Skin of body (tissue), 2 donors: Measurements from ENCODE around the gene ERC2. TPM values are rescaled to one million over a fixed set of nuclear protein-coding genes. Genes with fewer than 3 reads are reported as not detected.
A peak's percentile ranks its signal among the peaks of the same experiment; 100 is the strongest.

Experiments used
- DNase-seq: peaks from one replicate; lab custom pipeline; 2025; lab: John Stamatoyannopoulos, UW
- total RNA-seq: library from RNA; depleted of rRNA; stranded (reverse); fragments of >200 nt; gene quantifications from one replicate; pipeline ENCODE4 v1.2.3, GENCODE V29; 2014

ERC2 gene
- total RNA-seq, 1 donor from 2014 or later = 2.5 TPM

DNA sequence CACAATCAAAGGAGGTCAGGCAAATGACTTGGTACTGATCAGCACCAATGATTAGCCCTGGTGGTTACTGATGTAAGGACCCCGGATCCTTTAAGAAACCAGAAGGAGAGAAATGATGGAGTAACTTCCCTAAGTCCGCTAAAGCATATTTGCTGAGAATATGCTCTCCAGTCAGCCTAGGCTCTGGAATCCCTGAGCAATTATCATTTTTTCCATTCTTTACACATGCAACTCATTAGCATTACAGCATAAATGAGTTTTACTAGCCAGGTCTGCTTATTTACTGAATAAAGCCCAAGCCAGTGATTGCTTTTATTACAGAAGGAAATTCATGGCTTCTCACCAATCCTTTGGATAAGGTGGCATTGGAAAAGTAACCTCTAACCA lies 842.0 kb downstream of the ERC2 start:
- DNase-seq = peak; percentile 29

DNA sequence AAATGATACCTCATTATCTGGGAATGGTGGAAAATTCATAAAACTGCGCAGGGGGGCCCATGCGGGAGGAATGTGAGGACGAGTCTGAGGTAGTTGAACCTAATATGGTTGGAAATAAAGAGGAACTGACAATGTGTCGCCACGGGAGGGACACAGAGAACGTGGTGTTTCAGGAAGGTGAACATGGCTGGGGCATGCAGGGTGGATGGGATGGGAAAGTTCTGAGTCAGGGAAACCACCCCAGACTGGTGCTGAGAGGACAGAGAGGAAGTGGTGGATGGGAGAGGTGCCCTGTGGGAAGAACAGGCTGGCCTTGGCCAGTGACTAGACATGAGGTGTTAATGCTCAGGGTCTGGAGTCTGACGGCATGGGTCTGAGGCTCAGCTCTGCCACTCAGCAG lies 844.0 kb downstream of the ERC2 start:
- no peak for DNase-seq

DNA sequence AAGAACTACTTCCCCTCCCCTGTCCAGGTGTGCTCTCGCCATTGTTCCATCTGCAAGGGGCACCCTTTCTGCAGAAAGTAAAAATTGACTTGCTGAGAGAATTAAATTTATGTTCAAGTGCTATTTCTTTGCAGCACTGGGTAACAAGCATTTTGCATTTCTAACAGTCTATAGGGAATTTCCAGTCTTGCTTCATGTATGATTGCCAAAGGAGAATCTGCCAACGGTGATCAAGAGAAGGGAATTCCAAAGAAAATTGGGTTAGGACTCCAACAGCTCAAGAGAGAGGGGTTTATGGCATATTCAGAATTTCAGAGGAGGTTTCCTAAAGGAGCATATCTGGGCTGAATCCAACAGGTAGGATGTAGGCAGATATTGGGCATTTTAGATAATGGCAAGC lies 844.5 kb downstream of the ERC2 start:
- no peak for DNase-seq

DNA sequence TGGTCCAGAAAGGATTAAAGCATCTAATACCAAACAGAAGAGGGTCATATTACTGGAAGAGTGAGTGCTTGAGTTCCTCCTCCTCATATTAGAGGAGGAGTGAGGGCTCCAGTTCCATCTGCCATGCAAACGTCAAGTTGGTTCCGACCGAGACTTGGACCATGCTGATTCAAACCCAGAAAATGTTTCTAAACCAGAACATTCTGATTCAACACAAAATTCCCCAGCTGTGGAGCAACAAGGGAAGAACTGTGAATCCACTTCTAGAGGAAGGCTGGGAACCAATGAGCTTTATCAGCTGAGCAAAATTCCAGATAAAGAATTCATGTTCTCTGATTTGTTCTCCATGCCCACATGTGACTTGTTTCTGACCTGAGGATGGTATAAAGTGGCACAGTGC lies 845.5 kb downstream of the ERC2 start:
- DNase-seq = no peak

DNA sequence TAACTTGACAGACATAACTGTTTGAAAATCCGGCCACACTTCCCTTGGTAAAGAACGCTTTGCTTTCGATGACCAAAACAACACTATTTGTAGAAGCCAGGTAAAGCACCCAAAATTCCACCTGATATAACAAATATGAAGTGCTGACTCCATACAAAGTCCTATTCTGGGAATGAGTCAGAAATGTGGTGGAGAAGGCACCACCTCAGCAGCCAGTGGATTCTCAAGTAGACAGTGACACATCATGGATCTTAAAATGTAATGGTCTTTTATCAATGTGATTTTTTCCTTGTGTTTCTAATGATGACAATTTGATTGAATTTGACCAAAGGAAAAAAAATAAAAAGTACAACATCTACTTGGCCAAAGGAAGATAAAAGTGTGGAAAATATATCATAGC lies 846.2 kb downstream of the ERC2 start:
- DNase-seq = no peak

DNA sequence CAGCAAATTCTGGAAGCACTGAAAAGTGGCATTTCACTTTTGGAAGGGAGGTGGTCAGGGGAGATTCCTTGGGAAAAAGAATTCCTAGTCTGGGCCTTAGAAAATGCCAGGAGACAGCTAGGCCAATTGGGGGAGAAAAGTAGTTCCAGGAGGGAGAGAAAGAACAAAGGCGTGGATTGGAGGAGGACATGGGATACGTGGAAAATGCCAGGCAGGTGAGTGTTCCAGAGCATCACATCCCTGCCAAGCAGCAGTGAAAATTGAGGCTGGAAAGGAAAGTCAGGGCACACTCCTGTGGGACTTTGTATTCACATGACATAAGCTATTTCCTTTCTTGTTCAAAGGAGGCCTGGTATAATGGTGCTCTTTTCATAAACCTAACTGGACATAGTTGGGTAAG lies 846.6 kb downstream of the ERC2 start:
- no peak for DNase-seq

DNA sequence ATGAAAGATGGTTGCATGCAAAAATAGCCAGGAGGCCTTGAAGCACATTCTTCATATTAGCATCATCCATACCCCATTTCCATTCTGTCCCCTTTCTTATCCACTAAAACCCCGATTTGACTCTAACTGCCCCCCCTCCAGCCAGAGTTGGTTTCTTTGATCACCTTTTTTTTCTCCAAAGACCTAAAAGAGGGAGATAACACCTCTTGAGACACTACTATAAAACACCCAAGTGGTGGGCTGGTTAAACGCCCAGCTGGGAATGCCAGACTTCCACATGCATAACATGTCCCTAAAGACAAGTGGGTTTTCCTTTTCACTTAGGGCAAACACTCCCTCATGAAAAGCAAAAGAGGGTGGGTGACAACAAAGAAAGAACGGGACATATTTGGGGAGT lies 847.2 kb downstream of the ERC2 start:
- DNase-seq = no peak

DNA sequence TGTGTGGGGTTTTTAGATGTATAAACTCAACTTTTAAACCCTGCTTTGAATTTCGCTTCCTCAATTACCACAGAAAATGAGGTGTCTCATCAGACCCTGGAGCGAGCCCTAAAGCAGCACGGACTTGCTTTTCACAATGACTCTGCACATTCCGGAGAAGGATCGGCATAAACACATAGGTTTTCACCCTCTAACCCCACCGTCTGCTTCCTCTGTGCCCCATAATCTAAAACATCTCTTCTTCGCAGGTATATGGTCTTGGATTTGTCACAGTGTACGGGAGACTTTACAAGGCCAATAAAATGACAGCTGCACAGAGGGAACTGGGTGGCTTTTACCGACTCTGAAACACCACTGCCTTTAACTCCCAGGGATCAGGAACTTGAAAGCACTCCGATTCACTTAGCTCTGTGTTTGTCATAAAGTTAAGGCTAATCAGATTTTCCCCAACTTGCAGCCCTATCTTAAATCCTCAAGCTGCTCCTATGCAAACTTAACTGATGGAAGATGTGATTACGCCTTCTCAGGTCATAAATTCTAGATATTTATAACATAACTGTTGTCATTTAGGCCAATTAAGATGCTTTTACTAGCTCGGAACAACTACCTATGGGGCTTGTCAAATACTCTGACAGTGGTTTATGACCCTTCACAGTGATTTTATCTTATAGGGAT lies 847.8 kb downstream of the ERC2 start:
- no peak for DNase-seq

DNA sequence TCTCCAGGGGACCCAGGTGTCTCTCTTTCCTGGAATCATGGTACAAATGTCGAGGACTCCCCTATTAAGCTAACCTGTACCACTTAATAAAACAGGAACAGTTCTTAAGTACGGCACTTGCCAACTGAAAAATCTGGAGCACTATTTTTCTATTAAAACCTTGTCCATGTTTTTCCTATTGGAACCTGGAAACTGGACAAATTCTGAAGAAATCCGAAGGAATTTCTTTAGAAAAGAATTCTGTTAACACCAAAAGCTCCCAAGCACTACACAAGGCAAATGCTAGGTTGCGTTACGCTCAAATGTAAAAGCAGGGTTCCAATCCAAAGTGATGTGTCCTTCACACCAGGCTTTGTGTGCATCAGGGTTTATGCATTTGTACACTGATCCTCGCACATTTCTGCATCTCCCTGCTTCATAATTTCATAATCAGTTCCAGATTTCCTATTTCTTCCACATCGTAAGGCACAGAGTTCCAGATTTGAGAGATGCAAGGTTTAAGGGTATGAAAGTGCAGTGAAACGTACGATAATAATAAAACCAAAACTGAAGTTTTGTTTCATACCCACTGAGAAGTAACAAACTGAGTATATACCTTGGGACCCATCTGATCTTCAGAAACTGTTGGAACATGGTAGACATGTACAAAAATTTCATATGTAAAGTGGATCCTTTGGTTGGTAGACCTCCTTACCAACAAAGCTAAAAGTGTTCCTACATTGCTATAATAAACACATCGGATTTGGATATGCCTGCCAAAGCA lies 849.0 kb downstream of the ERC2 start:
- peak; percentile 31 for DNase-seq

DNA sequence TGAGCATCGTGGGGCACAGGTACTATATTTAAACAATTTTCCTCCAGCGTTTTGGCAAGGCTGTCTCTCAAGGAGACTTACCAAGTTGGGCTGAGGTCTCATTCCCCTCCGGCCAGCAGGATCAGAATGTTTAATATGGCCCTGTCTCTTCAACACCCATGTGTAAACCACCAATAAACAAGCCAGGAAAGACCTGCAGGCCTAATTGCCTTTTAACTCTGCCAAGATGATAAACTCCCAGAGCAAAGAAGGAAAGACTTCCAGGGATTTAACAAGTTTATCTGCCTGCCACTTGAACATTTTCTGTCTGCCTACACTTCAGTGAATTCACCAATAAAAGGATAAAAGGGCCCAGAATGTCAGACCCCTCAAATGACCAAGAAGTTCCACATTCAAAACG lies 850.9 kb downstream of the ERC2 start:
- DNase-seq = no peak

DNA sequence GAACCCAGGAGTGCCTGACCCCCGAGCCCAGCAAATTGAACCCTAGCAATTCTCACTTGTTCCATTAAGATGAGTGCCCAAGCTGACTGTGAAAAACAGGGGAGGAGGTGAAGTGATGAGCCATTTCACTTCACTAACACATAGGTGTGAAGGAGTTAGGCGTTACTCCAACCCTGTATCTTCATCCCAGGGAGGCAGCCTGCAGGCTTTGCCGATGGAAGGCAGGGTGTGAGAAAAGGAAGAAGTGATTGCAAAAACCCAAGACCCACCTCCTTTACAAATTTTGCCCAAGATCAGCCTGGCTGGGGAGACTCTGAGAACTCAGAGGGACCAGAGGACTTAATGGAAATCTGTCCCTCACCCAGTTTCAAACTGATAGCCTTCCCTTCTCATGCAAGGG lies 851.5 kb downstream of the ERC2 start:
- no peak for DNase-seq

DNA sequence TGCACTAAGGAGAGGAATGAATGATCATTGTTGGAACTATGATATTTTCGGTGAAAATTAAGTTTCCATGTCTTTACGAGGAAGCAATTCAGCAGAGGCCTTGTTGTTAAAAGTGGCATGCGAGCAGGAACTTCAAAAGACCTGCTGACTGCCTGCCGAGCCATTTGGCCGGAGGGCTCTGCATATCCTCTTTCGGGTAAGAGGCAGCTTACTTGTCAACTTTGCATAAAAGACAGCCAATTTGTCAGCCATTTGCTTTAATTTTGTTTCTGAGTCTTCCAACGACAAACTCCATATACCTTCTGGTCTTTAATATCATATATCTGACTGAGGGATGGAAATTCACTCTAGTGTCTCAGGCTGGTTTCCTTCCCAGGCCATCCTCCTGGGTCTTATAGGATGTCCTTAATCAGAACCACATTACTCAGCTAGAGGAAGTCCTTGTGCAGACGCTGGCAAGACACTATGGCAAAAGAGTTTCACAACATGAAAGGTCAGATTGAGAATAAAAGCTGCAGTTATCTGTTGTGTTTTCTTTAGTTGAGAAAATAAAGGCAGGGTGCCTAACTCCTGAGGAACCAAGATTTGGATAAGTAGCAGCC lies 852.5 kb downstream of the ERC2 start:
- peak; percentile 50 for DNase-seq

DNA sequence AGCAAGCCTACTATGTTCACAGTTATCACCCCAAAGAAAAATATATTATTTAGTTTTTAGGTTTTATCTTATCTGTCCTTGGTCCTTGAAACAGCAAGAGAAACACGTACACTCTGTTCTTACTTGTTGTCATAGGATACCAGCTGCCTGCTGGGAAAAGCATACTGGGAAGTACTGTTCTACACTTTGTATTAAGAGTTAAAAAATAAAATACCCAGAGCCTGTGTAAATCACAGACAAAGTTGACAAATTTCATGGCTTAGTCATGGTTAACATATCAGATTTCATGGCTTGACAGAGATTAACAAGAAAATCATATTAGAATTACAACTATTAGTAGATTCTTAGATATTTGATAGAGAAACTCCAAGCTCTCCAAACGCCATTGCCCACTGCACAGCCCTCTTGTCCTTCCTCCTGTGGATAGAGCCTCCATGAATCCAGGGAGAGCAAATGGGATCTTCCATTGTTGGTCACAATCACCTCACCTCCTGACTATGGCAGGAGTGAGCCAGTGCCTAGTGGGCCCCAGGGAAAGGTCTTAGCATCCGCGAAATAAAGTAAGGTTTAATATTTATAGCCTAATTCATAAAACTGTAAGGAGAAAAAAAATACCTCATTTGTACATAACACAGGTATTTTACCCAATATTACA lies 853.1 kb downstream of the ERC2 start:
- DNase-seq = no peak

DNA sequence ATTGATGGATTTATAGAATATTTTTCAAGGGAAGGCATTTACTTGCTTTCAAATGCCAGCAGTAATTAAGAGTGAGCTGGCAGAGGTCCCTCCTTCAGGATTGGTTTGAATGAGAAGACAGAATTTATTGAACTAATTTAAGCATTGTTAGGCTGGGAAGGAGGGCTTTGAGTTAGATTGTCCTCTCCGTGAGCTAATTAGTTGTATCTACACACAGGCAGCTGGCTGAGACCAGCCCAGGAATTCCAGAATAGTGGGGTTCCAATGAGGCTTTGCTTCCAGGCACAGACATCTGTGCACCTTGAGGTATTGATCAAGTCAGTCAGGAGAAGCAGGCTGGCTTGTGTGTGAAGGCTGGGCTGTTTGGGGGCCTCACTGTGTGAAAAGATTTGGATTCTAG lies 857.1 kb downstream of the ERC2 start:
- no peak for DNase-seq

DNA sequence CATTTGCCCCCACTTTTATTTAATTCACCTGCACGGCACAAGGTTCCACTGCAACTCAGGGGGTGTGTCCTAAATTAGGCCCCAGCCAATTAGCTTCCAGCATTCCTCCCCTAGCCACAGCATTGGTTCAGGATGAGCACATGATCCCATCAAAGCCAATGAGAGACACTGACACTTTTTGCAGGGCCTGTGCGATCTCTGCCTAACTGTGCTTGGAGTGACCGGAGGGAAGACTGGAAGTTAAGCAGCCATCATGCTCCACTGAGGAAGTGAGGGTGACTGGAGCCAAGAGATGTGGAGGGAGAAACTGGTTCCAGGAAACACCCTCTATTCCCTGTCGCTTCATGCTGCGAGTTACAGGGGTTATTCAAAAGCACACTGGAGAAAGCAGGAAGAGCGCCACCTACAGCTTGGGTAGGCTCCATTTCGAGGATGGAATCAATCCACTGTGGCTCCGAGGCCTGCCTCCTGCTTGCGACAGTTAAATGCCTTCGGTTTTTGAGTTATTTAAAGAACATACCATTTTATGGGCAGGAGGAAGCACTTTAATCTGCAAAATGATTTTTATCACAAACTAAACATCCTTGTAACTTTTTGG lies 858.9 kb downstream of the ERC2 start:
- no peak for DNase-seq

DNA sequence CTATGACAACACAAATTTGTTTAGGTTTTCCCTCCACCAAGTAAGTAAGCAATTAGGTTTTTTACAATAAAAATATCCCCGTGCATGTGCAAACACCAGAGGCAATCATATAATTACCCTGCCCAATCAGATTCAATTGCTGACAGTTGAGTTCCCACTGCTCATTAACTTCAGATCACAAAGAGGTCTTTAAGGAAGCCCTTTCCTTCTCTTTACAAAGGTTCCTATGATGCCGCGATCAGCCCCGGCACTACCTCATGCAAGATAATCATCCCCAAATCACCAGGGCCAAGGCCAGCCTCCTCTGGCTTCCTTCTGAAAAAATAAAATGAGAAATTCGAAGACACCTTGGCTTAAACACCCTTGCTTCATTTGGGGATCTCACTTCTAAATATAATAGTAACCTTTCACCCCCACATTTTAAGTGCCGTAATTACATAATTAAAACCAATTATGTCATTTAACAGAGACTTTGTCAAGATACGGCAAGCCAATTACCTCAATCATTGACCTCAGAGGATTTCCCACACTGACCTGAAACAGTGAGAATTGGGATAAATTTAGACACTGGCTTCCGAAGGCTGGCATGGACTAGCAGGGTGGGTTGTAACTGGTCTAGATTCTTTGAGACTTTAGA lies 859.8 kb downstream of the ERC2 start:
- DNase-seq = no peak

DNA sequence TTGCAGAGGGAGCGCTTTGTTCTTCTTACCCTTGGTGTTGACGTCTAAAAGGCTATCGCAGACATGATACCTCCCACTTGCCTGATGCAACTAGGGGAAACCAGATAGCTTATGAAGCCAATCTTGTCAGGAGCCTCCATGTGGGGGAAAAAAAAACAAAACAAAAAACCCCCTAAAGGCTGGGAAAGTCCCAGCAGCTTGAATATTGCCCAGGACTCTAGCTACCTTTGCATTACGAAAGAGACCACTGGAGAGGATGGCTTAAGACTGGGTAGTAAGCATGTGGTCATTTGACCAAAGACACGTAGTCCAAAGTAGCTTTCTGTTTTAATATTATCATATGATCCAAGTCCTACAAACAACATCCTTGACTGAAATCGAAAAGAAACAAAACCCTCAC lies 860.4 kb downstream of the ERC2 start:
- no peak for DNase-seq

DNA sequence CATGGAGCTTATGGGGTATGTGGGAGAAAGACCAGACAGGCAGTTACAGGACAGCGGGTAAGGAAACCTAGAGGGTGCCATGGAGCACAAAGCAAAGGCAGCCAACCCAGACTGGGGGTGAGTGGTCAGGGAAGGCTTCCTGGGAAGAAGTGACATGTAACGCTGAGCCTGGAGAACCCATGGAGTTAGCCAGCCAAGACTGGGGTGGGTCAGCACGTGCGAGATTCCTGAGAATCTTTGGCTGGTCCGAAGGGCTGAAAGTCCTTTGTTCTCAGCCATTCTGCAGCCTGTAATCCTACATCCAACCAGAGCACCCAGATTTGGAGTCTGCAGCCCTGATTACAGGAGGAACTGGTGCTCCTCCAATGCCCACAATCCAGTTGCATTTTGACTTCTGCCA lies 861.1 kb downstream of the ERC2 start:
- no peak for DNase-seq

DNA sequence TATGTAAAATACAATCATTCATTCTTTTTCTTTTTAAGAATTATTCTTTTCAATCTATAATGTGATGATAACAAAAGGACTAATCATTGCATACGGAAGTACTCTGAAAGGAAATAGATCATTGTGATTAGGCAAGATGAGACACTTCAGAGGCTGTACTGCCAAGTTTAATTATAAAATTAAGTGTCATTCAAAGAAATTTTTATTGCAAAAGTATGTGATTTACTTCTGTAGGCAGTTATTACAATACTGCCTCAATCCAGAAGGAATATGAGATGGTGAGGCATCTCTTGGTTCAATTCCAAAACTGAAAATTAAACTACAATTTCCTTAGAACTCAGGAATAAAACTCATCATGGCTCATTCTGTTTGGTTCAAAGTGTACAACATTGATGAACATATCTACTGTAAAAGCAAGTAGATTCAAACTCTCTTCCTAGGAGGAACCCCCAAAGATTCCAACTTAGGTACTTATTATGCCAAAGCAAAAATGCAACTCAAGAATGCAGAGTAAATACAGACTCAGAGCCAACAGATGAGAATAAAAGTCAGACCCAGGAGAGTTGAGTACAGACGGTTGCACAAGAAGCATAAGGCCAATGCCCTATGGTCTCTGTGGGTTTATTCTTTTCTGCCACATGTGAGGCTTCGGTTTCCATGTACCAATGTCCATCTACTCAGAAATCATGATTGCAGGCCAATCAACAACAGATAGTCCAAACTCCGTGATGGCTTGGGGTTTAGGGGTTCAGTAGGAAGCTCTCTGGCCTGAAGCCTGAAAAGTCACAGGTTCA lies 862.6 kb downstream of the ERC2 start:
- no peak for DNase-seq

DNA sequence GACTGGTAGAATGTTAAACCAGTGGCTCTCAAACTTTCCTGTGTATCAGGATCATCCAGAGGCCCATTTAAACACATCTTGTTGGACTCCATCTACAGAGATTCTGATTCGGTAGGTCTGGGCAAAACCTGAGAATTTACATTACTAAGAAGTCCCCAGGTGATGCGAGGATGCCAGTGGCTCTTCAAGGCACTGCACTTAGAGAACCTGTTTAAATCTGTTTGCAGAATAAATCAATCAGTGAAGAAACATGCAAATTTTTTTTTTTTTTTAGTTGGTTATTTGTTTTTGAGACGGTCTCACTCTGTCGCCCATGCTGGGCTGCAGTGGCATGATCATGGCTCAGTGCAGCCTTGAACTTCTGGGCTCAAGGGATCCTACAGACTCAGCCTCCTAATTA lies 863.4 kb downstream of the ERC2 start:
- DNase-seq = no peak

DNA sequence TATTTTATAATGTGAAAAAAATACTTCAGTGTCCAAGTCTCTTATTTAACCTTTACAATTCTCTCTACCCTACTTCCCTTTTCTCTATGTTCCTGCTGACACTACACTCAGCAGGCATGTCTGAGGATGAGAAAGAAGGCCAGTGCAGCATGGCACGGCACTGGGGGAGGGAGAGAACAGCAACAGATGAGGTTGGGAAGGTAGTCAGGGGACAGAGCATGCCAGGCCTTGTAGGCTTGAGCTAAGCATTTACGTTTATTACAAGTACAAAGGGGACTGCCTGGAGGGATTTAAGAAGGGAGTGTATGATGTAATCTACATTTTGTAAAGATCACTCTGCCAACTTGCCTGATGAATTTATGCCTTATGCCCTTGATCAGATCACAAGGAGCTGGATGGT lies 863.9 kb downstream of the ERC2 start:
- DNase-seq = no peak
